Sciatic nerve (tissue), 1 donor: ENCODE data around the gene SERPINH1. TPM values are rescaled to one million over a fixed set of nuclear protein-coding genes. Genes with fewer than 3 reads are reported as not detected.

Experiments
- total RNA-seq: library from RNA; stranded (reverse); fragmentation: NEBNext Ultra II Directional; extraction: Animal tissue kit (Norgen Biotek cat#: 25700); gene quantifications from one replicate; pipeline ENCODE4 v1.2.1, GENCODE V29; 2021
- donor health status: DM: no; HTN: no; CAD: no.

SERPINH1 gene
- total RNA-seq, 1 donor from 2014 or later = 121 TPM

Other genes with a start within 250 kb of the SERPINH1 start
- 70.8 TPM for gene ARRB1, start 210.6 kb upstream of the SERPINH1 start, total RNA-seq
- 1,413 TPM for gene RPS3, start 162.7 kb upstream of the SERPINH1 start, total RNA-seq
- gene KLHL35, start 129.1 kb upstream of the SERPINH1 start, total RNA-seq = 3.6 TPM
- gene GDPD5, start 36.3 kb upstream of the SERPINH1 start, total RNA-seq = 78.5 TPM
- gene MAP6, start 106.8 kb downstream of the SERPINH1 start, total RNA-seq = 10.7 TPM
- gene MOGAT2, start 155.6 kb downstream of the SERPINH1 start, total RNA-seq = 0.18 TPM
- 20.3 TPM for gene DGAT2, start 206.5 kb downstream of the SERPINH1 start, total RNA-seq